ENCODE measurements around the gene FAM9C.
"Not testable (repeated sequence)": the region's sequence is repeated elsewhere in the genome, so short reads cannot be mapped to it uniquely, and the experiment has no call there.

Gene FAM9C

DNA sequence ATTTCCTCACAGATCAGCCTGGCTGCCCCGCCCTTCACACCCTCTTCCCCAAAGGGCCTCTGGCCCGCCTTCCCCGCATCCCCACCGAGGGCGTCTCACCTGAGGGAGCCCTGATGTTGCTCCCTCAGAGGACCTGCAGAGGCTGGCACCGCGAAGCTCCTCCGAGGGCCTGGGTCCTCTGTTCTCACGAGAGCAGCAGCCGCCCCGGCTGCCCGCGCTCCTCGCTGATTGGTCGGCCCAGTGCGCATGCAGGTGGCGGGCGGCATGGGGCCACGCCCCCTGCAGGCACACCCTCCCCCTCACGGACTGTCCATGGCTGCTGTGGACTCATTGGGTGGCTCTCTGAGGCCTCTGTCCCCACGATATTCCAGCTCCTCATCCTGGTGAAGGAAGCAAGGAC lies at the start of gene FAM9C:
Gene FAM9C (minus strand): TSS at position 180 of the 400 bp plus-strand sequence. CDS start 831 bp downstream, outside the sequence.
- no peak for DNase-seq

DNA sequence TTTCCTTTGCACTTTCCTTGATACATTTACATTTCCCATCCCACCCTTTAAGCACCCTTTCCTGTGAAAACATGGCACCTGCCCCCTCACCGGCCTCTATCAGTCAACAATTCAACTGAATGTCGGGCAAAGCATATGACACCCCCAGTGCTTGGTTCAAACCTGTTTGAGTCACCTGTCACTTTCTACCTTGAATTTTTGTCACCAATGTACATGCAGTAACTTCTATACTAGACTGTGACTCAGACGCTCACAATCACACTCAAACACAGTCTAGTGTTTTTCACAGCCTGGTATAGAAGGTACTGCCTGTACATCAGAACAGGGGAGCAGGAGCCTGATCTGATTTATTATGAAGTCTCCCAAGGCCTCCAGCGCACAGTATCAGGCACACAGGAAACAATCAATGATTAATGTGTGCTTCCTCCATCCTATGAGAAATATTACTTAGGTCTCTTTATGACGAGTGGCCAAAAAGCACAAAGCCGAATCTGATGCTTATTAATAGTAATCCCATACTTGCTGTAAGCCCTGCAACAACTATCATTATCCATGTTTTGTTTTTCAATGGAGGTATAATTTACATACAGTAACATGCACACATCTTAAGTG lies 49.2 kb upstream of the FAM9C start:
- DNase-seq = no peak

DNA sequence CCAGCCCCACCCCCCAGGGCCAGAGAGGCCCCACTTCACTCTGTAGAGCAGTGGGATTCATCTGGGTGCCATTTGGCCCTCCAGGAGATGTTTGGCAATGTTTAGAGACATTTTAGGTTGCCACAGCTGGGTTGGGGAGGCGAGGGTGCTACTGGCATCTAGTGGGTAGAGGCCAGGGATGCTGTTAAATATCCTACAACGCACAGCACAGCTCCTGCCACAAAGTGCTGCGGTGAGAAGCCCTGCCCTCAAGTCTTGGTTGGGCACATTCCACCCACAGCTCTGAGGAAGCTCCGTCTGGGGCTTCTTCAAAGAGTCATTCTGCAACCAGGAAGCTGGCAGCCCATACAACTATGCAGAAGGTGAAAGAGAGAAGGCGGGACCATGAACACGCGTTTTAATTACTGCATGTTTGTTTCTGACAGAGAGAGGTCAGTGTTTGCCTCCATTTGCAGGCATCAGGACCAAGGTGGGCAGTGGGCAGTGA lies 48.1 kb upstream of the FAM9C start:
- DNase-seq = no peak

DNA sequence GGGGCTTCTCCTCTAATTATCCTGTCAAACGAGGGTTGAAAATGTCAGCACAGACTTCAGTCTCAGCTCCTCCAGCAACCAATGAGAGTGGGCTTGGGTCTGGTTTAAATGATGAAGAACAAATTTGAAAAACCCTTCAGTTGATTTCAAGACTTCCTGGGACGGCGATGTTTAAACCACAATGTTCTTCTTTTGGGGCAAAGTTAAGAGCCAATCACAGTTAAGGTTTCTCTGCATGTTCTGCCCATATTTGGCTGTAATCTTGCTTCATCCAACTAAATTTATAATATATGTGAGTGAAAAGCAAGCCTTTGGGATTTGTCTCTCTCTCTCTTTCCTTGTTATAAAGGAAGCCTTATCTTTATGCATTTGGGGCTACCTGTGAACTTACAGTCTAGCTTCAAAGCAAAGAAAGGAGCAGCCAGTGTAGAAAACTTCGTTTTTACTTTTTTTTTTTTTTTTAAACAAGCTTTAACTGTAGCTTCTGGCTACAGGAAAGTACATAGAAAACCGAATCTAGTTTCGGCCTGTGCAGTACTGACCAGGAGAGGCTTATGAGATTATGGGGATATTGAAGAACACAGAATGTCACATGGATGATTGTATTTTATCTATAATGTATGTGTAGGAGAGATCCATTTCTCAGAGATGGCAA lies 46.8 kb upstream of the FAM9C start:
- DNase-seq = no peak

DNA sequence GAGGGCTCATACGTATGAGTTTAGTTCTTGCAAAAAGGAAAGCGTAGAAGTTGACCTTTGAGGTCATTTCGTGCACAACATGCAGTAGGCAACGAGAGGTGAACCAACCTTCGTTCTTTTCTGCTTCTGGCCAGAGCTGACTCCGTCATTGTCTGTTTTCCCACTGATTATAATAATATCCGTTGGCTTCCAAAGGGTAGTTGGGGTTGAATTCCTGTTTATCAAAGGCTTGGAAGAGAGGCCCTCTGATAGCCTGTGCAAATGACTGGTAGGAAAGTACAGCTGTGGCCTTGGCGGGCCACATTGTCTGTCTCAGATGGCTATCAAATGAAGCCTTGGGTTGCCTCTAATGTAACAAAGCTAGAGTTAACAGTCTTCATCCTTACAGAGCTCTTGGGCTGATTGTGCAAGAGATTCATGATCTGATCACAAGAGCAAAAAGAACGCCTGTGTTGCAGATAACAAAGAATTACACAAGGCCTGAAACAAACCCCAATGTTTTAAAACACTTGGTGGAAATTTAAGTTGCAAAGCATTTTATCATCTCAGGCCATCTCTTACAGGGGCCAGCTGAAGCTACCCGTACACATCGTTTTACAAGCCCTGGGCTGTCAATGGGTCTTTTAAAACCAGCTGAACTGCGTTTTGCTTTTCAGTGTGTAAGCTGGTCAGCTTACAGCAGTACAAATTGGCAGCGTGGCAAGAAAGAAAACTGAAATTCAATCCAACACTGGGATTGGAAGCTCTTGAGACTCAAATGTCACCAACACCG lies 46.1 kb upstream of the FAM9C start:
- DNase-seq = no peak

DNA sequence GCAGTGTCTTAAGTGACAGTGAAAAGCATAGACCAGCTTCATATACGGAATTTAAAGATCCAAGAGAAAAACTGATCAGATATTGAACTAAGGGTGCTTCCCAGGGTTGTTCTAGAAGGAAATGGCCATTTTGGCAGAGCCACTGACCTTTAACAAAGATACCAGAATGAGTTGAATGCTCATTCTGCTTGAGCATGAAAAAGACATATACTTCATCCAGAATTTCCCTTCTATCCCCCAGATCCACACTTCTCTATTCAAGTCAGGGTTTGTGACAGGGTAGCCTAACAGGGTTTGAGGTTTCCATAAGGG lies 45.6 kb upstream of the FAM9C start:
- DNase-seq = no peak

DNA sequence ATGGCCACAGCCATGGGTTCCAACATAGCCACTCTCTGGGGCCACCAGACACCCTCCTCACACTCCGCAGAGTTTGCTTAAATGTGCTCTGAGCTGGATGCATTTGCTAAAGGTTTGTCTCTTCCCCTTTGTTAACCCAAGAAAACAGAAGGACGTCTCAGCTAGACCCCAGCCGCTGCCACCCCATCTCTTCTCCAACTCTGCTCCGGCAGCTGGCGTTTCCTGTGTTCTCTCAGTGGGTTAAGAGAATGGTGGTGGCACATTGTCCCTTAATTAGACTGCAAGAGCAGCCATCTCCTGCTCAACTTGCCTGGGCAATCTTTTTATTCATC lies 43.7 kb upstream of the FAM9C start:
- no peak for DNase-seq

DNA sequence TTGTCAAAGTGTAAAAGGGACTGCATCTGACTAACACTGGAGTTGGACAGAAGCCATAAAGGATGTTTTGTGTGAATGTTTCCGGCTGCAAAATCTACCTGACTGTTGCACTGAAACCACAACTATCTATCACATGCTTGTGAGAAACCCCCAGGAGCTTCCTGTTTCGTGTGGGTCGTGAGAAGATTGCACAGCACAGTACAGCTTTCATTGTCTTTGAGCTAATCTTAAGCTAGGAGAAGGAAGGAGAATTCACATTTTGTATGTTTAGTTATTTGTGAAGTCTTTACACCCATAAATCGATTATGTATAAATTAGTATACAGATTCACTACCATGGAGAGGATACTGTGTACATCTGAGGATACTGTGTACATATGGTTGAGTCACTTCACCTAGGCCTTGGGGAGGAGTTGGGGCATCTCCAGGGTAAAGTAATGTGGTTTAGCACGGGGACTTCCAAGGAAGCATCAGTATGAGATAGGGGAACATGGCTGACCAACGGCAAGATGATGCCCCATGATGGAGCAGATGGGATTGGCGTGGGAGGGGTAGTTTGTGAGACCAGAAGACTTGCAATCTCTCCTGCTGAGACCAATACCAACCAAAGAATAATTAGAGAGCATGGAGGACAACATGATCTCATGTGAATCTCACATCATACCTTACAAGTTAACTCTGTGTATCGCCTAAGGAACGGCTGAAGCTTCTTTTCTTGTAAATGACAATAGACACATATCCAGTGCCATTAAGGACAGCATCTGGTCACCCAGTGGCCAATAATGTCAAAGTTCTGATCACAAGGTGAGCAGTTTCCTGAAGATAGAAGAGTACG lies 43.1 kb upstream of the FAM9C start:
- no peak for DNase-seq

DNA sequence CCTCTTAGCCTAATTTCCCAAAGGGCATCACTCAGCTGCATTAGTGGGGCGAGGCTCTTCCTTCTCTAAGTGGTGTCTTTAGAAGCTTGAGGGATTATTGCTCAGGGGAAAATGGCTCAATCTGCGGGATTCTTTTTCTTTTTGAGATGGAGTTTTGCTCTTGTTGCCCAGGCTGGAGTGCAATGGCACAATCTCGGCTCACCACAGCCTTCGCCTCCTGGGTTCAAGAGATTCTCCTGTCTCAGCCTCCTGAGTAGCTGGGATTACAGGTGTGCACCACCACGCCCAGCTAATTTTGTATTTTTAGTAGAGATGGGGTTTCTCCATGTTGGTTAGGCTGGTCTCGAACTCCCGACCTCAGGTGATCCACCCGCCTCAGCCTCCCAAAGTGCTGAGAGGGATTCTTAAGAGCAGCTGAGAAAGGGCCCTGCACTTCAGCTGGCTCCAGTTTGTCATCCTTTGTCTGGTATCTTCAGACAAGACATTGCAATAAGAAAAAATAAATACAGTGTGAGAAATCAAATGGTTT lies 42.4 kb upstream of the FAM9C start:
- DNase-seq = not testable (repeated sequence)

DNA sequence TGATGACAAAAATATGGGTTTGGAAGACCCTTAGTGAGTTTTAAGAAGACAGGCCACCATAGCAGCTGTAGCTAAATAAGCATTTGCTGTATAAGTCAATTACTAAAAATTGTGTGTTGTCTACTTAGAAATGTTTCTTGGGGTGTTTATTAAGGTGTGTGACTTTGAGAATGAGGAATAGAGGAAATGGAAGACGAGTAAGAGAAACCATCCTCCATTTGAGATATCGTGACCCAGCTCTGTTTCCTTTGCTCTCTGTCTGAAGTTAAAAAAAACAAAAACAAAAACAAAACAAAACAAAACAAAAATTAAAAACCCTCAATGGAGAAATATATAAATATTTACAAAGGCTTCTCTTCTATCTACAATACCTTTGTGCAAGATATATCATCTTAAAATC lies 41.7 kb upstream of the FAM9C start:
- DNase-seq = no peak

DNA sequence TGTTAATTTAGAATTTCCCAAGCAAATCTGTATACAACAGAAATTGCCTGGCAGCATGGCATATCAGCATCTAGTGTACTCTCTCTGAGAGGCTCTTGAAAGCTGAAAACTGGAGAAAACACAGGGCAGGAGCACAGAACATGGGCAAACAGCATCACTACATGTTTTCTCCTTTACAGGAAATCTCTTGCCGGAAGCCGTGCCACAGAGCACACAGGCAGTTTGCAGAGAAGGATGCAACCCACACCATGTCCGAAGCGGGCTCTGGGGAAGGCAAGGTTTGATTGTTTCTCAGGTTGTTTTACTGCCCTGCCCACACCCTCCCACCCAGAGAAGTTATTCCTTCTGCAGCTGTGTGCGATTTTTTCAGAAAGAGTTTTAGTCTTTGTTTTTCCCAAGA lies 41.1 kb upstream of the FAM9C start:
- DNase-seq = no peak

DNA sequence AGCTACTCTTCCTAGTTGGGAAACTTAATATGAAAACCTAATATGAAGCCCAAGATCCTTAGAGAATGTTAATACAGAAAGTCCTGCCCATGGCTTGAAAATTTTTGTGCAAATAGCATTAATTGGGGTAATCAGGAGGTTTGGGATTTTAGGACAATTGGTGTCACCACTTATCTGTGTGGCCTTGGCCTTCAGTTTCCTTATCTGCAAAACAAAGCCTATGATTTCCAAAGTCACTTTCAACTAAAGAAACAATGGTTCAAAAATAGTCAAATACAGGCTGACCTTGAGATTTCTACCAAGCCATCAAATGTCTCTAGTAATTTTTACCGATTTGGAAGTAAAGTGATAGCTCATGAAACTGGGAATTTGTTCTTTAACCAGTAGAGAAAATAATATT lies 40.2 kb upstream of the FAM9C start:
- no peak for DNase-seq

DNA sequence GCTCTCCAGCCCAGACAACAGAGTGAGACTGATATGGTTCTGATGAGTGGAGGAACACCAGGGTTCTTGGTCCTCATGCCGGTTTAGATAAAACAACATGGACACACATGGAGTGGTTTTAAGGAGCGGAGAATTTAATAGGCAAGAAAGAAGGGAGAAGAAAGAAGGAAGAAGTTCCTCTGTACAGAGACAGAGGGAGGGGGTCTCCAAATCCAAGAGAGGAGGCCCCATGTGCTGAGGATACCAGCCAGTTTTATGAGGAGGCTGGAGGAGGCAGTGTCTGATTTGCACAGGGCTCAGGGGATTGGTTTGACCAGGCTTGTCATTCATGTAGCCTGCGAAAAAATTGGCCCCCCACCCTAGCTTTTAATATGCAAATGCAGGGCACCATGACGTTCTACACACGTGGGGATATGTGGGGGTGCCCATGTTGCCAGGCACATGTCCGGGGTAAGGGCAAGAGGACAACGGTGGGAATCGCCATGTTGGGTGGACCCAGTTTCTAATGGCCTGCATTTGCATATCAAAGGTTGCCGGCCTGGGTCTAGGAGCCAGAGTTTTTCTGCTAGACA lies 39.4 kb upstream of the FAM9C start:
- DNase-seq = not testable (repeated sequence)

DNA sequence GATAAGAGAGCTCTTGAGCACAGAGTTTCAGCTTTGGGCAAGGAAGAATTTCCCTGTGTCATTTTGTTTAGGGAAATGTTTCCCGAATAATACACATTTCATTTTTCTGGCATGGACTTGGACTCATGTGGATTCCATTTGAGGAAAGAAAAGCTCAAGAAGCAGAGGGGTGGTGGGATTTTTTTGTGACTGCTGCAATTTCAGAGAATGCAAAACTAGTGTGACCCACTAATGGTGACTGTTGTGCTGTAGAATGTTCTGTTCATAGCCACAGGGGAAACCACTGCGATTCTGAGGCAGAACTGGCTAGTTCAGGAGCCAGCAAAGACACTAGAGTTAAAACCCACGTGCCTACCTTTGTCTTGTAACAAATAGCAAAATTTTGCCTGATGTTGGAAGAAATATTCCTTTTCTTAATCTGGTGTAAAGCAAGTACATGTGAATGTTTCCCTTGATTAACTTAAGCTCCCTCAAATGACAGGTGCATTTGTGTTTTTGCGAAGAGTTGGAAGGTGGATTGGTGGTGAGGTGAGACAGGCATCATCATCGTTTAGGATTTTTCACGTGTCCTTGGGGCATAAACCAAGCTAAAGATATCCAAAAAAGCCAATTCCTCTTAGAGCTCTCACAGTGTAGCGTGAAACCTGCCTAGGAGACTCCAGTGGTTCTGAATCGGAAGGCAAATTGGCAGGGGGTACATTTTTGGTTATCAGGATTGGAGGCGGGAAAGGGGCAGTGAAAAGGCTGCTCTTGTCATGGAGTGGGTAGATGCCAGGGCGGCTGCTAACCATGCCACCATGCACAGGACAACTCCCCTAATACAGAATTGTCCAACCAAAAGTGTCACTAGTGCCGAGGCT lies 38.0 kb upstream of the FAM9C start:
- no peak for DNase-seq

DNA sequence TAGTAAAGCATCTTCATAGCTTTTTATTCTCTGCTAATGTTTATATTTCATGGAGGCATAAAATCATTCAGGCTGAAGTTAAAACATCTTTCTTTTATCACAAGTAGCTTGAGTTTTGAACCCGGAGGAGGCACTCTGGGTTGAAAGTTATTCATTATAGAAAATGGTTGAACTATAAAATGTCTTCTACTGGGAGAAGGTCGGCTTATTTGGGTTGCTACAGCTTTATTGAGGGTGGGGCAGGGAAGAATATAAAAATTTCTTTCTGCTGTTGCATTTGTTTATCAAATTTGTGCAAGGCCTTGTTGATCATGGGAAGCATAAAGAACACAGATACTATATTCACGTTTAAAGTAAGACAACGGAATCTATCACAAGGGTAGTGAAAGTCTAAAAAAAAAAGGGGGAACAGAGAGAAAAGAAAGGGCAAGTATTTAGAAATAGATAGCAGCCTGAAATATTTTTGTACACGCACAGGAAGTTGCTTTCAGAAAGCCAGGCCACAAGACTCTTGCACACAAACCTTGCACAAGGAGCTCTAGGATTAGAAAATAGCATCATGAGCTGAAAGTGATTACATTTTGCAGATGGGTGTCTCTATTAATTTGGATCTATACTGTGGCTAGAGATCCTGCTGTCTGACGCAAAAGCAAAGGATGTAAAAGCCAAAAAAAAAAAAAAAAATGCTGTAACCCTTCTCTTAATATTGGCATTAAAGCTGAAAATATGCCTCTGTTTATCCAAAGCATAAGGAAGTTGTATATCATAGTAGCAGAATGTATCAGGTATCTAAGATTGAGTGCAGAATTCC lies 37.2 kb upstream of the FAM9C start:
- no peak for DNase-seq

DNA sequence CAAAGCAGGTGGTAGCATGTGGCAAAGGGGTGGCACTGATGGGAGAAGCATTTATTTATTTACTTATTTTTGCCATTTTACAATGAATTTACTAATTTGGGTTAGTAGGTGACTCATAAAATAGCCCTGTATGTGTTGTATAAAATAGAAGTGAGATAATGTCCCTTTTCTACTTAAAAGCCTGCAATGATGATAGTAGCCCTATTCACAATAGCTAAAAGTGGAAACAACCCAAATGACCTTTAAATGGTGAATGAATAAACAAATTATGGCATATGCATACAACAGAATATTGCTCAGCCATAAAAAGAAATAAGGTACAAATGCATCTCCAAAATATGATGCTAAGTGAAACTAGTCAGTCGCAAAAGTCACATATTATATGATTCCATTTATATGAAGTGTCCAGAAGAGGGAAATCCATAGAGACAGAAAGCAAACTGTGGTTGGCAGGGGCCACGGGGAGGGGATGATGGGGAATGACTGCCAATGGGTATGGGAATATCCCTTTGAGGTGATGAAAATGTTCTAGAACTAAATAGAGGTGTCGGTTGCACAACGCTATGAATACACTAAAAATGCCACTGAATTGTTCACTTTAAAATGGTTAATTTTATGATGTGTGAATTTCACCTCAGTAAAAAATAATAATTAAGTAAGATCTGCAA lies 35.8 kb upstream of the FAM9C start:
- no peak for DNase-seq

DNA sequence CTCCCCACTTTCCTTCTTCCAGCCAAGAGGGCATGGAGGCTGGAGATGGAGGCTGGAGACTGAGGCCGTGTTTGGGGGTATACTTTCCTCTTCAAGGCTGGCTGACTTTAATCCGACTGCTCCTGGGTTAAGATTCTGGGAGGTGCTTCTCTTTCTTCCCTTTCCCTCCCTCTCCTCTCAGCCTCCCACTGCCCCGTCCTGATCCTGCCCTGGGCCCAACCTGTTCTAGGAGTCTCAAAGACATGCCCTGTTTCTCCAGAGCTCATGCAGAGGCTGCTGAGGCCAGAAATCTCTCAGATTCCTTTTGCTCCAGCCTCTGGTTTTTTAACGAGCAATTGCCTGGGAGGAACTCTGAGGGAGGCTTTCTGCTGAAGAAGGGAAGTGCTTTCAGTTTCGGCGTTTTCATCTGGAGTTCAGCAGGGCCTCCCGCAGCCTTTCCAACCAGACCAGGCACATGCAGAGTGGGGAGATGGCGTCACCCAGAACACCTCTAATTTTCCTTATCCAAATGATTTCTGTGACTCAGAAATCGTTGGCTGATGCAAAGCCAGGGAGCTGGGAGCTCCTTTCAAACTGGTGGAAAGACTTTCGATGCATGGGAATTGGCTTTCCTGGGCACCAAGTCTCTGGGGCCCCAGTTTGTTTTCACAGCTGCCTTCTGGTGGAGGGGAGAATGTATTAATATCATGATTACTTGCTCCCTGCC lies 34.5 kb upstream of the FAM9C start:
- no peak for DNase-seq

DNA sequence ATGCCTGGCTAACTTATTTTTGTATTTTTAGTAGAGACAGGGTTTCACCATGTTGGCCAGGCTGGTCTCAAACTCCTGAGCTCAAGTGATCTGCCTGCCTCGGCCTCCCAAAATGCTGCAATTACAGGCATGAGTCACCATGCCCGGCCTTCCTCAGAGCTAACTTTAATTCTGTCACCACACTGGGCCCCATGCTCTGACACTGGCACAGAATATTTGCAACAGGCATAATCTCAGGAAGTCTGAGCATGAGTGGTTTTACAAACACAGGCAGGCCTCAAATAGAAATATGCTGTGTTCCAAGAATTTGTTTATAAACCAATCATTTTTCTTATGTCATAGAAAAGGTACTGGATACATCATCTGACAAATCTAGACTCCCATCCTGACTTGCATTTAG lies 32.7 kb upstream of the FAM9C start:
- no peak for DNase-seq

DNA sequence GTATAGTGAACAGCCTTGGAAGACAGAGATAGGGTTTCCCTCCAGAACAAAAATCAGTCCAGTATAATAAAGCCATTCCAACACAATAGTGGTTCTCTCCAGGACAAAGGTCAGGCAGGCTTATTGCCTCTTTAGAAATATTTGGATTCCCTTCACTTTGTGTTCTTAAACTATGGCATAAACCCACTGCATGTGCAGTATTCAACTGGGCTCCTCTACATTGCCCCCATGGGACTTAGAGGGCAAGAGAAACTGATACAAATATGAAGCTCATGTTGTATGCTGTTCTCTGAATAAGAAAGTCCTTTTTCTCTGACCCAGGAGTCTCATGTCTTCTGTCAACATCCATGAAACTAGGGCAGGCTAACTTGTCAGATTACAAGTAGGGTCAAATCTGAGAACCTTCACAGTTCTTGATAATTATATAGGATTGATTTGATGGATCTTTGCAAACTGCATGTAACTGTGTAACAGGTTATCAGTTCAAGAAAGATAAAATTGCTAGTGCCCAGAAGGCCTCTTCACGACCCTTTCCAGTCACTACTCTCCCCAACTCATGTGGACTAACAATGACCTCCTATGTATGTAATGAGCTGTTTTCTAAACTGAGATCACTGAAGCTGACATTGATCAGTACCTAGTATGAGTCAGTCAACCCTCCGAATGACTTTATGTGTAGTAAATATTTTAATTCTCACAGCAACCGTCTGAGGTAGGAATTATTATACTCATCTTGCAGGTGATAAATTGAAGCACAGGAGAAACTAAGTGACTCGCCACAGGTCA lies 31.9 kb upstream of the FAM9C start:
- DNase-seq = no peak

Data from NCI-H2029 (cell line).